Uterus (tissue), 4 donors: ENCODE measurements around the gene LRSAM1. TPM values are rescaled to one million over a fixed set of nuclear protein-coding genes. Genes with fewer than 3 reads are reported as not detected.
A peak's percentile ranks its signal among the peaks of the same experiment; 100 is the strongest.

Experiments used
- DNase-seq, 2 donors: peaks; one replicate each; pipeline ENCODE4 v3.0.0-alpha.2; 2019 to 2020
- H3K27ac ChIP-seq, 2 donors: fragments of 200-600 bp; sonication (generic); 1 replicate in 1 of 2; 2 replicates in 1 of 2; pipeline ENCODE4 v1.5.1; 2016 to 2018
- H3K27me3 ChIP-seq, 2 donors: fragments of 200-600 bp; sonication (generic); one replicate each; pipeline ENCODE4 v1.5.1; 2018 to 2019; ENCODE audit warnings: control low read depth in 1 of 2
- H3K36me3 ChIP-seq, 2 donors: fragments of 200-600 bp; sonication (generic); one replicate each; pipeline ENCODE4 v1.5.1; 2019; ENCODE audit warnings: control low read depth in 1 of 2
- H3K4me1 ChIP-seq, 2 donors: fragments of 200-600 bp; sonication (generic); one replicate each; pipeline ENCODE4 v1.5.1; 2018 to 2019; ENCODE audit warnings: control low read depth in 1 of 2
- H3K4me3 ChIP-seq, 2 donors: fragments of 200-600 bp; sonication (generic); 1 replicate in 1 of 2; 2 replicates in 1 of 2; pipeline ENCODE4 v1.5.1; 2018 to 2019; ENCODE audit warnings: mild to moderate bottlenecking in 1 of 2
- H3K9me3 ChIP-seq, 2 donors: fragments of 200-600 bp; sonication (generic); one replicate each; pipeline ENCODE4 v1.5.1; 2019; ENCODE audit warnings: control low read depth in 1 of 2
- POLR2A ChIP-seq, 2 donors: fragments of 450-650 bp; IDR thresholded peaks; one replicate each; pipeline ENCODE4 v1.6.1; 2016; ENCODE audit warnings: antibody characterized with exemption in 2 of 2, mild to moderate bottlenecking in 1 of 2, moderate library complexity in 1 of 2
- intact Hi-C: fragments of 100-400 bp; cut with DNase I; formaldehyde crosslinking; loops from one replicate; pipeline ENCODE4 v1.15.1; 2023; ENCODE audit warnings: low total_unique reads
- total RNA-seq, 4 donors: library from RNA; depleted of rRNA in 3 of 4; stranded (reverse); fragments of >200 nt in 3 of 4; gene quantifications; one replicate each; pipeline versions ENCODE4 v1.1.0 to v1.2.4, GENCODE V29; 2014 to 2023
- TF ChIP-seq, protein P1 (sequence below), 4 experiments: fragments of 200-600 bp in 2 of 4; fragments of 450-650 bp in 2 of 4; sonication (generic) in 2 of 4; IDR thresholded peaks; one replicate each; pipeline ENCODE4 v1.5.1; 2016 to 2019; ENCODE audit warnings: antibody characterized with exemption in 4 of 4, mild to moderate bottlenecking in 2 of 4, moderate library complexity in 1 of 4
- donor health status: DM: yes; HTN: yes; CAD: no.

Gene LRSAM1
- total RNA-seq, 4 donors from 2014 or later: 6.5 to 25.9 (median 11.3) TPM

DNA sequence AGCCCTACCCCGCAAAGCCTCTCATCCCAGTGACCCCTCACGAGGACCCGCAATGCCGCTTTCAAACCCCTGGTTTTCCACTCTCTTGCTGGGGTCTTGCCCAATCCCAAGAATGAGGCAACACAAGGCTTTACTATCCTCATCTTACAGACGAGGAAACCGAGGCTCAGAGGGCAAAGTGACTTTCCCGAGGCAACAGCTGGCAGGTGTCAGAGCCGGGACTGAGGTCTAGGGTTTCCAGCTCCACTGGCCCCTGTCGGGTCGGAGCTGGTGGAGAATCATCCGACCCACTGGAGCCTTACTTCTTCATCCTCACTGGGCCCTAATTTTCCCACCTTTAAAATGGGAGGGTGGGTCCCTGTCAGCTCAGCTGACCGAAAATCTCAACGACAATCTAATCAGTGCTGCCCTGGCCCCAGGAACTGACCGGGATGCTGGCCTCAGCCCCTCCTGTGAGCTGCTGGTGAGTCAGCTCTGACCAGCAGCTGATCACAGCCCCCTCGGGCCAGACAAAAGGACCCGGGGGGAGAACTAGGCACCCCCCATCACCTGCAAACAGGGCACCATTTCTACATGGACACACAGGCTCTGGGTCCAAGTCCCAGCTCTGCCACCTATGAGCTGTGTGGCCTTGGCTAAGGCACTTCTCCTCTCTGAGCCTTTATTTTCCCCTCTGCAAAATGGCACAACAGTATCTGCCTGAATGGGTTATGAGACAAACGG is 88.1 kb downstream of the LRSAM1 start:
- intact Hi-C loops: no loop called here
- TF ChIP-seq, protein P1, sequence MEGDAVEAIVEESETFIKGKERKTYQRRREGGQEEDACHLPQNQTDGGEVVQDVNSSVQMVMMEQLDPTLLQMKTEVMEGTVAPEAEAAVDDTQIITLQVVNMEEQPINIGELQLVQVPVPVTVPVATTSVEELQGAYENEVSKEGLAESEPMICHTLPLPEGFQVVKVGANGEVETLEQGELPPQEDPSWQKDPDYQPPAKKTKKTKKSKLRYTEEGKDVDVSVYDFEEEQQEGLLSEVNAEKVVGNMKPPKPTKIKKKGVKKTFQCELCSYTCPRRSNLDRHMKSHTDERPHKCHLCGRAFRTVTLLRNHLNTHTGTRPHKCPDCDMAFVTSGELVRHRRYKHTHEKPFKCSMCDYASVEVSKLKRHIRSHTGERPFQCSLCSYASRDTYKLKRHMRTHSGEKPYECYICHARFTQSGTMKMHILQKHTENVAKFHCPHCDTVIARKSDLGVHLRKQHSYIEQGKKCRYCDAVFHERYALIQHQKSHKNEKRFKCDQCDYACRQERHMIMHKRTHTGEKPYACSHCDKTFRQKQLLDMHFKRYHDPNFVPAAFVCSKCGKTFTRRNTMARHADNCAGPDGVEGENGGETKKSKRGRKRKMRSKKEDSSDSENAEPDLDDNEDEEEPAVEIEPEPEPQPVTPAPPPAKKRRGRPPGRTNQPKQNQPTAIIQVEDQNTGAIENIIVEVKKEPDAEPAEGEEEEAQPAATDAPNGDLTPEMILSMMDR (IDR thresholded peaks at IDR 0.05): no peak
- TF ChIP-seq POLR2A (IDR thresholded peaks at IDR 0.05): no peak
- H3K27me3 ChIP-seq: no peaks in the 10 kb centered on the region
- no peak for DNase-seq
- H3K4me1 ChIP-seq: peaks cover 3 to 43% of the 10 kb centered on the region in 2 donors
- H3K4me3 ChIP-seq: no peak overlapping the region
- peak overlapping the region; percentile 74 to 84 for H3K27ac ChIP-seq
- no peaks in the 10 kb centered on the region for H3K36me3 ChIP-seq
- H3K9me3 ChIP-seq: no peaks in the 10 kb centered on the region

DNA sequence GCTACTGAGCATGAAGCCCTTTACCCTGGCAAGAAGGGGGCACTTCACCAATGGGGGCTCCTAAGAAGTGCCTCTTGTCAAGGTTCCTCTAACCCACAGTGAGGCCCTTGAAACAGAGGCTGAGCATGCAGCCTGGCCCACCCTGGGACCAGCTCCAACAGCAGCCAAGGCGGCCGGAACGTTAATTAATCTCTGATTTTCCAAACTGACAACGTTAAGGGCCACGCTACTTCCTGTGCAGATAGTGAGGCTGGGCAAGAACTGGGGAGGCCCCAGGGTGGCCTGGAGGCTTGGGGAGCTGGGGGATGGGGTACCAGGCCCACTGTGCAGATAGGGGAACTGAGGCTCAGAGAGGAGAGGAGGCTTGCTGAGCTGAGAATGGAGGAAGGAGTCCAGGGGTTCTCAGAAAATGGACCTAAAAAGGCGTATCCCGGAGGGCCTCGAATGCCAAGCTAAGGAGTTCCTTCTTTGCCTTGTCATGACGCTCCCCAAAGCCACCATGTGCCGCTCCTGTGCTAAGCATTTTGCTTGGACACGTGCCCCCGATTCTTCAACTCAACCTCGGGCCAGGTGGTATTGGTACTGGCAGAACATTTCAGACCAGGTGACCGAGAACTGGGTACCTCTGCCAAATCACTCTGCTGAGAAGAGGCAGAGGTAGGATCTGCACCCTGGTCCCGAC is 88.8 kb downstream of the LRSAM1 start:
- intact Hi-C loops: no loop called here
- no peak for DNase-seq
- H3K27ac ChIP-seq: peak overlapping the region; percentile 74 to 84
- H3K9me3 ChIP-seq: no peaks in the 10 kb centered on the region
- no peaks in the 10 kb centered on the region for H3K27me3 ChIP-seq
- H3K4me3 ChIP-seq: no peak overlapping the region
- H3K4me1 ChIP-seq: peaks cover 3 to 42% of the 10 kb centered on the region in 2 donors
- no peak for TF ChIP-seq POLR2A (IDR thresholded peaks at IDR 0.05)
- TF ChIP-seq, protein P1 (IDR thresholded peaks at IDR 0.05): no peak
- H3K36me3 ChIP-seq: no peaks in the 10 kb centered on the region

DNA sequence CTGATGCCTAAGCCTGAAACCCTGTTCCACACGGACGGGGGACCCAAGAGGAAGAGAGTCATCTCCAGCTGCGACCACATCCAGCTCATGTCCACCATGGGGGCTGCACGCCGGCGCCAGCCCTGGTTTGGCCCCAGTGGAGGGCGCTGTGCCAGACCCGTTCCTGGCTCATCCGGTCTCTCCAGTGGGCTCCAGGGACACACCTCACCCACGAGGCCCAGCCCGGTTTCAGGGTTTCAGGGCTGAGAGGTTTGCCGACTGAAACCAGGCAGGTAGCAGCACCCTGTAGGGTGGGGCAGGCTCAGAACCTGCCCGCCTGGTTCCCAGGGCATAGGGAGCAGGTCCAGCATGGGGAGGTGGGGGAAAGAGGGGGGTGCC is 89.3 kb downstream of the LRSAM1 start:
- Histone ChIP-seq H3K4me1 (peaks cover 3 to 43% of the 10 kb centered on the region in 2 donors), H3K9me3 (no peaks in the 10 kb centered on the region), H3K27me3 (no peaks in the 10 kb centered on the region), H3K4me3 (no peak overlapping the region), H3K27ac (peak overlapping the region; percentile 74 to 84), H3K36me3 (no peaks in the 10 kb centered on the region)
- intact Hi-C loops: no loop called here
- no peak for TF ChIP-seq POLR2A (IDR thresholded peaks at IDR 0.05)
- TF ChIP-seq, protein P1 (IDR thresholded peaks at IDR 0.05): no peak
- DNase-seq: no peak

DNA sequence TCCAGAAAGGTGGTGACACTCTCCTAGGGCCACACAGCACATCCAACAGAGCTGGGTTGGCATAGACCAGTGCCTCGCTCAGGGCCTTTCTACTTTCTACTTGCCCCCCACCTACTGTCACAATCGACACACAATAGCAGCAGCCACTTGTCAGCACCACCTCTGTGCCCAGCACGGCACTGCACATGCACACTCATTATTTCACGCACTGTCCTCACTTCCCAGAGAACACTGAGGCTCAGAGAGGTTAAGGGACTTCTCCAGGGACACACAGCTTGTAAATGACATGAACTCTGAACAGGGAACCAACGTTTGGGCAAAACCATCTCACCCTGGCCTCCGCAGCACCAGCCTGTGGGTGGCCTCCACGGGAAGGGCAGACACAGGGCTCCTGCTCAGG is 89.9 kb downstream of the LRSAM1 start:
- intact Hi-C loops: no loop called here
- no peaks in the 10 kb centered on the region for H3K9me3 ChIP-seq
- peaks cover 3 to 46% of the 10 kb centered on the region in 2 donors for H3K4me1 ChIP-seq
- H3K27me3 ChIP-seq: no peaks in the 10 kb centered on the region
- peak overlapping the region; percentile 23 to 84 for H3K27ac ChIP-seq
- no peak for DNase-seq
- TF ChIP-seq, protein P1 (IDR thresholded peaks at IDR 0.05): no peak
- TF ChIP-seq POLR2A (IDR thresholded peaks at IDR 0.05): no peak
- H3K36me3 ChIP-seq: no peaks in the 10 kb centered on the region
- no peak overlapping the region for H3K4me3 ChIP-seq

DNA sequence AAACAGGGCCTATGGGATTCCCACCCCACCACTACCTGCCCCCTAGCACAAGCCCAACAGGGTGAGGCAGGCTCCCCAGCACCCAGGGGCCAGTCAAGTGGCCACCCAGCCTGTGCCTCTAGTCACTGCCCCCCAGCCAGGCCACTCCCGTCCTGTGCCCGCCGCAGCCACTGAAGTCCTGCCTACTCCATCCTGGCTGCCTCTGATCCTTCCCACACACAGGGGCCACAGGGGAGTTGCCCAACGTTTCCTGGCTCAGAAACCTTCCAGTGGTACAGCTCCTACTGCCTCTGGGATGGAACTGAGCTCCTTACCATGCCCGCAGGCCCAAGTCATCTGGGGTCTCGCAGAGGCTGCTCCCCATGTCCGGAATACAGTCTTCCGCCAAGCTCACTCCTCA is 90.6 kb downstream of the LRSAM1 start:
- Histone ChIP-seq H3K4me3 (no peak overlapping the region), H3K9me3 (no peaks in the 10 kb centered on the region), H3K4me1 (peaks cover 3 to 44% of the 10 kb centered on the region in 2 donors), H3K36me3 (no peaks in the 10 kb centered on the region), H3K27ac (peak overlapping the region; percentile 23 to 84), H3K27me3 (no peaks in the 10 kb centered on the region)
- DNase-seq: peak; percentile 55 to 69
- intact Hi-C loops: no loop called here
- no peak for TF ChIP-seq POLR2A (IDR thresholded peaks at IDR 0.05)
- TF ChIP-seq, protein P1 (IDR thresholded peaks at IDR 0.05): no peak
